ENCODE results near the gene DNAL4. TPM values are rescaled to one million over a fixed set of nuclear protein-coding genes. Genes with fewer than 3 reads are reported as not detected.

Gene DNAL4
- total and polyA plus RNA-seq, 2 donors (not counting 3 experiments of a cell fraction or from before 2014, with no cell fraction given) = 12.9 to 22.7 TPM

DNA sequence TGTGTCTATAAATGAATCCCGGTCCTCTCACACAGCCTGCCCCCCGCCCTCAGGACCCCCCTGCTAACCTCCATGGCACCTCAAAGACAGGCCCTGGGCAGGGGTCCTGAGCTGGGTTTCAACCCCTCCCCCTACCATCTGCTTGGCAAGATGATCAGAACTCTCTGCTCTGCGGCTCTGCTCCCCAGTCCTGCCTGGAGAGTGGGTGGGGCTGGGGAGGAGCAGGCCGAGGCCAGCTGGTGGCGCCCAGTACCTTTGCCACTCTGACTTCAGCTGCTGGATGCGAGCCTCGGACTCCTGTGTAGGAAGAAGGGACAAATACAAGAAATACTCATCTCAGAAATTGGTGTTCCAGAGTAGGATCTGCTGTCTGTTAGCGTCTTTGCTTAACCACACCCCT lies 53.2 kb downstream of the DNAL4 start:
- Histone ChIP-seq H3K4me2 (ENCODE audit: insufficient read depth, low read length) (no peak overlapping the region), H3K27me3 (ENCODE audit: control insufficient read depth in 2 of 2, insufficient read depth in 2 of 2, low read length in 2 of 2) (no peaks in the 10 kb centered on the region), H3K36me3 (ENCODE audit: control insufficient read depth in 2 of 2, extremely low read depth in 1 of 2, insufficient read depth in 2 of 2, low read length in 2 of 2) (peaks cover 17 to 66% of the 10 kb centered on the region in 2 experiments), H3K4me3 (replicated peaks in 1 of 3; ENCODE audit: insufficient read depth in 1 of 3, low read depth in 1 of 3, low read length in 3 of 3) (no peak overlapping the region), H3K79me2 (ENCODE audit: control insufficient read depth, insufficient read depth, low read length) (no peaks in the 10 kb centered on the region), H3K9me3 (replicated peaks; ENCODE audit: control insufficient read depth, insufficient read depth, low read length) (no peaks in the 10 kb centered on the region), H3K27ac (ENCODE audit: insufficient read depth, low read depth, low read length) (no peak overlapping the region), H3K4me1 (ENCODE audit: control insufficient read depth, extremely low read depth, insufficient read depth, low read length) (no peaks in the 10 kb centered on the region), H3K9me1 (replicated peaks; ENCODE audit: control insufficient read depth, extremely low read depth, insufficient read depth, low read length) (no peaks in the 10 kb centered on the region), H4K20me1 (replicated peaks; ENCODE audit: control insufficient read depth, extremely low read depth, insufficient read depth, low read length) (no peaks in the 10 kb centered on the region), H3K9ac (replicated peaks; ENCODE audit: extremely low read depth, insufficient read depth, low read length) (no peak overlapping the region), H2AFZ (ENCODE audit: low read depth, low read length) (no peak overlapping the region)
- no TSS peak for BruUV-seq (replicated peaks)
- TF ChIP-seq FOS (IDR thresholded peaks at IDR 0.05; ENCODE audit: borderline replicate concordance, insufficient read depth, low read length) (no peak), GATA2 (IDR thresholded peaks at IDR 0.05; ENCODE audit: insufficient read depth, insufficient read length, low read depth, low read length) (no peak), POLR2AphosphoS5 (IDR thresholded peaks at IDR 0.05; ENCODE audit: insufficient read depth, low read depth, low read length) (no peak)
- ChIA-PET CTCF (interaction anchor here (1.5 kb wide), 1 partner anchor 16 kb away, joined by 4 read pairs; no protein-coding TSS in a partner anchor), POLR2A (no interaction called here)
- intact Hi-C loops (cut with micrococcal nuclease) (no loop called here), dilution Hi-C loops (cut with MboI; ENCODE audit: extremely low pct_ligation_motif_present, low sequenced_read_pairs) (no loop called here)
- FAIRE-seq (no peak), DNase-seq (ENCODE audit: low read depth, low spot score) (no peak)

DNA sequence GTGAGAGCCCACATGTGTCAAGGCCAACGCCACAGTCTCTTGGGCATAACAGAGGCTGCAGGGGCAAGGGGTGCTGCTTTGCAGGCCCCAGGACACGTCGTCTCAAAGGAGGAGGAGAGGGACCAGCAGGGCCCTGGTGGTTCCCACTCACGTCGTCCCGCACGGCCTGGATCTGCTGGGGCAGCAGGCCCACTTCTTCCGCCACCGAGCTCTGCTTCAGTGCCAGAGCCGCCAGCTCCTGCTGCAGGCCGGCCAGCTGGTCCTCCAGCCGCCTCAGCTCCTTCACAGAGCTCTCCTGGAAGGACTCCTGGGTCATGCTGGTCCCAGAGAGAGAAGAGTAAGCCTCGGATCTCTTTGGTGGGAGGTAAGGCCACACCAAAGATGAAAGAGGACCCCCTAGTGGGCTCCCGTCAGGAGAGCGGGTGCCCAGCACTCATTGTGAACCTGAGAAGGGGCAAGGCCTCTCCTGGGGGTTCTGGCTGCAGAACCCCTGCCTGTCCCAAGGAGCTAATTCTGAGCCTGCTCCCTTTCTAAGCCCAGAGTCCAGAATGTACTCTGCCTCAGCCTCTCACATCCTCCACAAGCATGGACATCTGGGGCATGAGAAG lies 53.7 kb downstream of the DNAL4 start:
- dilution Hi-C loops (cut with MboI; ENCODE audit: extremely low pct_ligation_motif_present, low sequenced_read_pairs) = no loop called here

More for the DNA sequence above, 53.7 kb downstream of the DNAL4 start:
- TF ChIP-seq POLR2A (IDR thresholded peaks at IDR 0.05; ENCODE audit: low read depth, low read length) (no peak), EZH2 (IDR thresholded peaks at IDR 0.05; ENCODE audit: borderline replicate concordance, low read depth, low read length, severe bottlenecking) (no peak), GATA2 (IDR thresholded peaks at IDR 0.05; ENCODE audit: insufficient read depth, insufficient read length, low read depth, low read length) (no peak), MYC (IDR thresholded peaks at IDR 0.05; ENCODE audit: low read depth, low read length) (no peak), POLR2AphosphoS5 (IDR thresholded peaks at IDR 0.05; ENCODE audit: insufficient read depth, low read depth, low read length) (no peak), FOS (IDR thresholded peaks at IDR 0.05; ENCODE audit: borderline replicate concordance, insufficient read depth, low read length) (no peak), JUN (IDR thresholded peaks at IDR 0.05; ENCODE audit: borderline replicate concordance, insufficient read depth, insufficient read length, low read depth) (no peak)
- TF ChIP-seq, protein P1, sequence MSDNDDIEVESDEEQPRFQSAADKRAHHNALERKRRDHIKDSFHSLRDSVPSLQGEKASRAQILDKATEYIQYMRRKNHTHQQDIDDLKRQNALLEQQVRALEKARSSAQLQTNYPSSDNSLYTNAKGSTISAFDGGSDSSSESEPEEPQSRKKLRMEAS (IDR thresholded peaks at IDR 0.05; ENCODE audit: insufficient read depth, insufficient read length) = no peak
- TF ChIP-seq, protein P2, sequence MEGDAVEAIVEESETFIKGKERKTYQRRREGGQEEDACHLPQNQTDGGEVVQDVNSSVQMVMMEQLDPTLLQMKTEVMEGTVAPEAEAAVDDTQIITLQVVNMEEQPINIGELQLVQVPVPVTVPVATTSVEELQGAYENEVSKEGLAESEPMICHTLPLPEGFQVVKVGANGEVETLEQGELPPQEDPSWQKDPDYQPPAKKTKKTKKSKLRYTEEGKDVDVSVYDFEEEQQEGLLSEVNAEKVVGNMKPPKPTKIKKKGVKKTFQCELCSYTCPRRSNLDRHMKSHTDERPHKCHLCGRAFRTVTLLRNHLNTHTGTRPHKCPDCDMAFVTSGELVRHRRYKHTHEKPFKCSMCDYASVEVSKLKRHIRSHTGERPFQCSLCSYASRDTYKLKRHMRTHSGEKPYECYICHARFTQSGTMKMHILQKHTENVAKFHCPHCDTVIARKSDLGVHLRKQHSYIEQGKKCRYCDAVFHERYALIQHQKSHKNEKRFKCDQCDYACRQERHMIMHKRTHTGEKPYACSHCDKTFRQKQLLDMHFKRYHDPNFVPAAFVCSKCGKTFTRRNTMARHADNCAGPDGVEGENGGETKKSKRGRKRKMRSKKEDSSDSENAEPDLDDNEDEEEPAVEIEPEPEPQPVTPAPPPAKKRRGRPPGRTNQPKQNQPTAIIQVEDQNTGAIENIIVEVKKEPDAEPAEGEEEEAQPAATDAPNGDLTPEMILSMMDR (IDR thresholded peaks at IDR 0.05; ENCODE audit: extremely low read depth in 1 of 2, insufficient read depth in 1 of 2, low read depth in 1 of 2, low read length in 2 of 2) = no peak
- Histone ChIP-seq H3K9me1 (replicated peaks; ENCODE audit: control insufficient read depth, extremely low read depth, insufficient read depth, low read length) (no peaks in the 10 kb centered on the region), H2AFZ (ENCODE audit: low read depth, low read length) (no peak overlapping the region), H3K4me2 (ENCODE audit: insufficient read depth, low read length) (no peak overlapping the region), H3K9me3 (replicated peaks; ENCODE audit: control insufficient read depth, insufficient read depth, low read length) (no peaks in the 10 kb centered on the region), H3K27me3 (ENCODE audit: control insufficient read depth in 2 of 2, insufficient read depth in 2 of 2, low read length in 2 of 2) (no peaks in the 10 kb centered on the region), H3K4me3 (replicated peaks in 1 of 3; ENCODE audit: insufficient read depth in 1 of 3, low read depth in 1 of 3, low read length in 3 of 3) (no peak overlapping the region), H3K9ac (replicated peaks; ENCODE audit: extremely low read depth, insufficient read depth, low read length) (no peak overlapping the region), H3K4me1 (ENCODE audit: control insufficient read depth, extremely low read depth, insufficient read depth, low read length) (no peaks in the 10 kb centered on the region), H3K79me2 (ENCODE audit: control insufficient read depth, insufficient read depth, low read length) (no peaks in the 10 kb centered on the region), H4K20me1 (replicated peaks; ENCODE audit: control insufficient read depth, extremely low read depth, insufficient read depth, low read length) (no peaks in the 10 kb centered on the region), H3K27ac (ENCODE audit: insufficient read depth, low read depth, low read length) (no peak overlapping the region), H3K36me3 (ENCODE audit: control insufficient read depth in 2 of 2, extremely low read depth in 1 of 2, insufficient read depth in 2 of 2, low read length in 2 of 2) (peaks cover 17 to 65% of the 10 kb centered on the region in 2 experiments)
- BruUV-seq (replicated peaks) = no TSS peak
- ChIA-PET POLR2A (no interaction called here), CTCF (interaction anchor here (1.5 kb wide), 1 partner anchor 15 kb away, joined by 4 read pairs; no protein-coding TSS in a partner anchor)
- intact Hi-C loops (cut with micrococcal nuclease) = no loop called here
- DNase-seq (ENCODE audit: low read depth, low spot score) (no peak), FAIRE-seq (no peak)
